ENCODE measurements around the gene RNF20. TPM values are rescaled to one million over a fixed set of nuclear protein-coding genes. Genes with fewer than 3 reads are reported as not detected.
A peak's percentile ranks its signal among the peaks of the same experiment; 100 is the strongest.

RNF20 gene
- total and polyA plus RNA-seq, 2 of the 13 experiments (the other 11 are each of a cell fraction or from before 2014, with no cell fraction given), result 12.7 to 37.6 TPM

DNA sequence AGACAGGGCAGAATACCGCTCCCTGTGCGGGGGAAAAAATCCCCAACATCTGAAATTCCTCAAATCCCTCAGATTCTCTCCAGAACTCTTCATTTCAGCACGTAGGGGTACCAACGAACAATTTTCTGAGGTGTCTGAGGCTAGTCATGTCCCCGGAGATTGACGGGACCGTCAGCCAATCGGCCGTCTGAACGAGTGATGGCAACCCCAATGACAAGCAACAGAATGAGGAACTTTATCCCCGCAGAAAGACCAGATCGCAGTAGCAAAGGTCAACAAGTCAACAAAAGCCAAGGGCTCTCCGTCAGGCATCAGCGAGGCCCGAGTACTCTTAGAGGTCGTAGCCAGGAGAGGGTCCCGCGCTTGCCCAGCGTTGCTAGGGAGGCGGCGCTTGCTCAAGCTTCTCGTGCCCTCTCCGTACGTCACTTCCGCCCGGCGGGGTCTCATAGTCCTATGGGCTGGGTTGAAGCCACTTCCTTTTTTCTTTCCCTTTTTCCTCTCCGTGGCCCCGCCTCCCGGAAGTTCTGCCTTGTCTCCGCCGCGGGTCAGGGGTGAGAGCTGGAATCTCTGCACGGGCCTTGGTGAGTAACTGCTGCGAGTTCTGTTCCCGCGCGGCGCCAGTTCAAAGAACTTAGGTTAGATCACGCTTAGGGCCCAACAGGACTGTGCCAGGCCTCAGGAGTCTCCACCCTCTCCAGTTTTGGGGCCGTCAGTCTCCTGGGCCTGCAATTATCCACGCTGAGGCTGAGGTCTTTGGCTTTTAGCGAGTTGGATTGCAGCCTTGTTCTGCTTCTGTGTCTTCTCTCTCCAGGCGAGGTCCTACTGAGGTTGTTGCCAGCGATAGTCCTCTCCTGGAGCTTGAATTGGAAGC lies at the start of gene RNF20 (continued):
- no peak for TF ChIP-seq NFIB (CRISPR knock-in tag; IDR thresholded peaks at IDR 0.05; ENCODE audit: borderline replicate concordance)
- TF ChIP-seq MIER3 (CRISPR knock-in tag; IDR thresholded peaks at IDR 0.05; ENCODE audit: borderline replicate concordance), result 0 out of 2 replicates have a peak, but pooled peaks have one; percentile 47
- peak; percentile 57 for TF ChIP-seq RXRA (CRISPR knock-in tag; IDR thresholded peaks at IDR 0.05)
- no peak for TF ChIP-seq PHB2 (IDR thresholded peaks at IDR 0.05; ENCODE audit: partially characterized antibody)
- peak; percentile 38 for TF ChIP-seq FOSL2 (CRISPR knock-in tag; IDR thresholded peaks at IDR 0.05)
- TF ChIP-seq ZNF878 (CRISPR knock-in tag; IDR thresholded peaks at IDR 0.05), result peak; percentile 55; the same call in 1 of the 2 replicates
- TF ChIP-seq, protein P1, sequence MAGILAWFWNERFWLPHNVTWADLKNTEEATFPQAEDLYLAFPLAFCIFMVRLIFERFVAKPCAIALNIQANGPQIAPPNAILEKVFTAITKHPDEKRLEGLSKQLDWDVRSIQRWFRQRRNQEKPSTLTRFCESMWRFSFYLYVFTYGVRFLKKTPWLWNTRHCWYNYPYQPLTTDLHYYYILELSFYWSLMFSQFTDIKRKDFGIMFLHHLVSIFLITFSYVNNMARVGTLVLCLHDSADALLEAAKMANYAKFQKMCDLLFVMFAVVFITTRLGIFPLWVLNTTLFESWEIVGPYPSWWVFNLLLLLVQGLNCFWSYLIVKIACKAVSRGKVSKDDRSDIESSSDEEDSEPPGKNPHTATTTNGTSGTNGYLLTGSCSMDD (CRISPR knock-in tag; IDR thresholded peaks at IDR 0.05), result no peak
- TF ChIP-seq ZNF776 (CRISPR knock-in tag; IDR thresholded peaks at IDR 0.05), result no peak
- no peak for TF ChIP-seq BCL6 (CRISPR knock-in tag; IDR thresholded peaks at IDR 0.05)
- peak; percentile 85 for TF ChIP-seq ZNF350 (CRISPR knock-in tag; IDR thresholded peaks at IDR 0.05; ENCODE audit: borderline replicate concordance, low read depth)
- TF ChIP-seq, protein P2, sequence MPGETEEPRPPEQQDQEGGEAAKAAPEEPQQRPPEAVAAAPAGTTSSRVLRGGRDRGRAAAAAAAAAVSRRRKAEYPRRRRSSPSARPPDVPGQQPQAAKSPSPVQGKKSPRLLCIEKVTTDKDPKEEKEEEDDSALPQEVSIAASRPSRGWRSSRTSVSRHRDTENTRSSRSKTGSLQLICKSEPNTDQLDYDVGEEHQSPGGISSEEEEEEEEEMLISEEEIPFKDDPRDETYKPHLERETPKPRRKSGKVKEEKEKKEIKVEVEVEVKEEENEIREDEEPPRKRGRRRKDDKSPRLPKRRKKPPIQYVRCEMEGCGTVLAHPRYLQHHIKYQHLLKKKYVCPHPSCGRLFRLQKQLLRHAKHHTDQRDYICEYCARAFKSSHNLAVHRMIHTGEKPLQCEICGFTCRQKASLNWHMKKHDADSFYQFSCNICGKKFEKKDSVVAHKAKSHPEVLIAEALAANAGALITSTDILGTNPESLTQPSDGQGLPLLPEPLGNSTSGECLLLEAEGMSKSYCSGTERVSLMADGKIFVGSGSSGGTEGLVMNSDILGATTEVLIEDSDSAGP (CRISPR knock-in tag; IDR thresholded peaks at IDR 0.05; ENCODE audit: borderline replicate concordance), result no peak; the same call in 1 of the 2 replicates
- TF ChIP-seq MZF1 (CRISPR knock-in tag; IDR thresholded peaks at IDR 0.05; ENCODE audit: borderline replicate concordance), result no peak
- no peak for TF ChIP-seq ZBTB7B (CRISPR knock-in tag; IDR thresholded peaks at IDR 0.05)
- TF ChIP-seq ZNF782 (CRISPR knock-in tag; IDR thresholded peaks at IDR 0.05; ENCODE audit: borderline replicate concordance), result 0 out of 2 replicates have a peak, but pooled peaks have one; percentile 25
- no peak; the same call in 1 of the 2 replicates for TF ChIP-seq DMAP1 (CRISPR knock-in tag; IDR thresholded peaks at IDR 0.05)
- no peak for TF ChIP-seq BRD4 (CRISPR knock-in tag; IDR thresholded peaks at IDR 0.05)
- no peak for TF ChIP-seq ZKSCAN8 (CRISPR knock-in tag; IDR thresholded peaks at IDR 0.05; ENCODE audit: borderline replicate concordance)
- no peak for TF ChIP-seq U2AF2 (IDR thresholded peaks at IDR 0.05; ENCODE audit: low read depth, low read length)
- TF ChIP-seq, protein P3, sequence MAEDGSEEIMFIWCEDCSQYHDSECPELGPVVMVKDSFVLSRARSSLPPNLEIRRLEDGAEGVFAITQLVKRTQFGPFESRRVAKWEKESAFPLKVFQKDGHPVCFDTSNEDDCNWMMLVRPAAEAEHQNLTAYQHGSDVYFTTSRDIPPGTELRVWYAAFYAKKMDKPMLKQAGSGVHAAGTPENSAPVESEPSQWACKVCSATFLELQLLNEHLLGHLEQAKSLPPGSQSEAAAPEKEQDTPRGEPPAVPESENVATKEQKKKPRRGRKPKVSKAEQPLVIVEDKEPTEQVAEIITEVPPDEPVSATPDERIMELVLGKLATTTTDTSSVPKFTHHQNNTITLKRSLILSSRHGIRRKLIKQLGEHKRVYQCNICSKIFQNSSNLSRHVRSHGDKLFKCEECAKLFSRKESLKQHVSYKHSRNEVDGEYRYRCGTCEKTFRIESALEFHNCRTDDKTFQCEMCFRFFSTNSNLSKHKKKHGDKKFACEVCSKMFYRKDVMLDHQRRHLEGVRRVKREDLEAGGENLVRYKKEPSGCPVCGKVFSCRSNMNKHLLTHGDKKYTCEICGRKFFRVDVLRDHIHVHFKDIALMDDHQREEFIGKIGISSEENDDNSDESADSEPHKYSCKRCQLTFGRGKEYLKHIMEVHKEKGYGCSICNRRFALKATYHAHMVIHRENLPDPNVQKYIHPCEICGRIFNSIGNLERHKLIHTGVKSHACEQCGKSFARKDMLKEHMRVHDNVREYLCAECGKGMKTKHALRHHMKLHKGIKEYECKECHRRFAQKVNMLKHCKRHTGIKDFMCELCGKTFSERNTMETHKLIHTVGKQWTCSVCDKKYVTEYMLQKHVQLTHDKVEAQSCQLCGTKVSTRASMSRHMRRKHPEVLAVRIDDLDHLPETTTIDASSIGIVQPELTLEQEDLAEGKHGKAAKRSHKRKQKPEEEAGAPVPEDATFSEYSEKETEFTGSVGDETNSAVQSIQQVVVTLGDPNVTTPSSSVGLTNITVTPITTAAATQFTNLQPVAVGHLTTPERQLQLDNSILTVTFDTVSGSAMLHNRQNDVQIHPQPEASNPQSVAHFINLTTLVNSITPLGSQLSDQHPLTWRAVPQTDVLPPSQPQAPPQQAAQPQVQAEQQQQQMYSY (CRISPR knock-in tag; IDR thresholded peaks at IDR 0.05), result no peak
- TF ChIP-seq KDM5B (CRISPR knock-in tag; IDR thresholded peaks at IDR 0.05; ENCODE audit: borderline replicate concordance), result peak; percentile 39; the same call in 1 of the 2 replicates
- no peak for TF ChIP-seq ZBTB1 (CRISPR knock-in tag; IDR thresholded peaks at IDR 0.05; ENCODE audit: borderline replicate concordance)
- no peak for TF ChIP-seq ZNF709 (CRISPR knock-in tag; IDR thresholded peaks at IDR 0.05)
- TF ChIP-seq SALL1 (CRISPR knock-in tag; IDR thresholded peaks at IDR 0.05), result peak; percentile 74
- no peak for TF ChIP-seq GTF2F1 (IDR thresholded peaks at IDR 0.05; ENCODE audit: low read length)

All from HepG2 (cell line).